ENCODE measurements around the gene NLN.
"Not testable (repeated sequence)": the region's sequence is repeated elsewhere in the genome, so short reads cannot be mapped to it uniquely, and the experiment has no call there.

Gene NLN

GRCh38 chr5:65772963-65773362 lies 51.0 kb downstream of the NLN start:
- DNase-seq (ENCODE audit: low read depth in 2 of 2) = not testable (repeated sequence)

- DNase-seq (ENCODE audit: low read depth in 2 of 2) = no peak
Observed at GRCh38 chr5:65774346-65774745, 52.3 kb downstream of the NLN start.

GRCh38 chr5:65775476-65775875 lies 53.5 kb downstream of the NLN start:
- no peak for DNase-seq (ENCODE audit: low read depth in 2 of 2)

- DNase-seq (ENCODE audit: low read depth in 2 of 2) = no peak
Observed at GRCh38 chr5:65776441-65777141, 54.6 kb downstream of the NLN start.

- DNase-seq (ENCODE audit: low read depth in 2 of 2) = no peak
Observed at GRCh38 chr5:65778126-65778525, 56.1 kb downstream of the NLN start.

GRCh38 chr5:65779643-65780042 lies 57.6 kb downstream of the NLN start:
- no peak for DNase-seq (ENCODE audit: low read depth in 2 of 2)

GRCh38 chr5:65788296-65788695 lies 66.3 kb downstream of the NLN start:
- DNase-seq (ENCODE audit: low read depth in 2 of 2) = not testable (repeated sequence)

GRCh38 chr5:65790371-65791163 lies 68.6 kb downstream of the NLN start:
- DNase-seq (ENCODE audit: low read depth in 2 of 2) = peak in 1 of 2 donors; percentile 10

GRCh38 chr5:65791712-65792673 lies 70.0 kb downstream of the NLN start:
- DNase-seq (ENCODE audit: low read depth in 2 of 2) = no peak

- DNase-seq (ENCODE audit: low read depth in 2 of 2) = no peak
Observed at GRCh38 chr5:65796269-65796668, 74.3 kb downstream of the NLN start.

- no peak for DNase-seq (ENCODE audit: low read depth in 2 of 2)
Observed at GRCh38 chr5:65796751-65797316, 74.8 kb downstream of the NLN start.

GRCh38 chr5:65797481-65797880 lies 75.5 kb downstream of the NLN start:
- no peak for DNase-seq (ENCODE audit: low read depth in 2 of 2)

GRCh38 chr5:65799857-65800256 lies 77.9 kb downstream of the NLN start:
- DNase-seq (ENCODE audit: low read depth in 2 of 2) = no peak

GRCh38 chr5:65800775-65801174 lies 78.8 kb downstream of the NLN start:
- DNase-seq (ENCODE audit: low read depth in 2 of 2) = no peak

- DNase-seq (ENCODE audit: low read depth in 2 of 2) = no peak
Observed at GRCh38 chr5:65801352-65801783, 79.4 kb downstream of the NLN start.

- DNase-seq (ENCODE audit: low read depth in 2 of 2) = no peak
Observed at GRCh38 chr5:65802080-65802479, 80.1 kb downstream of the NLN start.

- no peak for DNase-seq (ENCODE audit: low read depth in 2 of 2)
Observed at GRCh38 chr5:65802820-65803219, 80.8 kb downstream of the NLN start.

GRCh38 chr5:65803699-65804391 lies 81.8 kb downstream of the NLN start:
- DNase-seq (ENCODE audit: low read depth in 2 of 2) = no peak

GRCh38 chr5:65805089-65805488 lies 83.1 kb downstream of the NLN start:
- DNase-seq (ENCODE audit: low read depth in 2 of 2) = no peak

- DNase-seq (ENCODE audit: low read depth in 2 of 2) = not testable (repeated sequence)
Observed at GRCh38 chr5:65807494-65807893, 85.5 kb downstream of the NLN start.

GRCh38 chr5:65808251-65808741 lies 86.3 kb downstream of the NLN start:
- DNase-seq (ENCODE audit: low read depth in 2 of 2) = no peak

Data from stimulated activated CD8-positive, alpha-beta memory T cell treated with anti-CD3 and anti-CD28 coated beads, Interleukin-15, amount 100 ng/mL, for 48 hours (primary cell).